DOHH2 (cell line): Measurements from ENCODE around the gene PRDM16.

ENCODE experiments used
- CTCF ChIP-seq: fragments of 200-600 bp; sonication (generic); IDR thresholded peaks from one replicate; pipeline ENCODE4 v1.5.1; 2014; ENCODE audit warnings: antibody characterized with exemption, mild to moderate bottlenecking, low read depth, low read length; ENCODE audit not compliant: poor library complexity, severe bottlenecking
- EZH2phosphoT487 ChIP-seq: fragments of 200-600 bp; sonication (generic); IDR thresholded peaks from 2 replicates; pipeline ENCODE4 v1.6.1; 2017; ENCODE audit warnings: borderline replicate concordance, mild to moderate bottlenecking, antibody characterized with exemption, low read length, moderate library complexity, mixed read lengths

- TF ChIP-seq CTCF = no peak
- TF ChIP-seq EZH2phosphoT487 = no peak
Observed at GRCh38 chr1:3072391-3073185, 3.6 kb downstream of the PRDM16 start.
